ENCODE measurements around the gene KIF6.
"Not testable (repeated sequence)": the region's sequence is repeated elsewhere in the genome, so short reads cannot be mapped to it uniquely, and the experiment has no call there.

KIF6 gene

DNA sequence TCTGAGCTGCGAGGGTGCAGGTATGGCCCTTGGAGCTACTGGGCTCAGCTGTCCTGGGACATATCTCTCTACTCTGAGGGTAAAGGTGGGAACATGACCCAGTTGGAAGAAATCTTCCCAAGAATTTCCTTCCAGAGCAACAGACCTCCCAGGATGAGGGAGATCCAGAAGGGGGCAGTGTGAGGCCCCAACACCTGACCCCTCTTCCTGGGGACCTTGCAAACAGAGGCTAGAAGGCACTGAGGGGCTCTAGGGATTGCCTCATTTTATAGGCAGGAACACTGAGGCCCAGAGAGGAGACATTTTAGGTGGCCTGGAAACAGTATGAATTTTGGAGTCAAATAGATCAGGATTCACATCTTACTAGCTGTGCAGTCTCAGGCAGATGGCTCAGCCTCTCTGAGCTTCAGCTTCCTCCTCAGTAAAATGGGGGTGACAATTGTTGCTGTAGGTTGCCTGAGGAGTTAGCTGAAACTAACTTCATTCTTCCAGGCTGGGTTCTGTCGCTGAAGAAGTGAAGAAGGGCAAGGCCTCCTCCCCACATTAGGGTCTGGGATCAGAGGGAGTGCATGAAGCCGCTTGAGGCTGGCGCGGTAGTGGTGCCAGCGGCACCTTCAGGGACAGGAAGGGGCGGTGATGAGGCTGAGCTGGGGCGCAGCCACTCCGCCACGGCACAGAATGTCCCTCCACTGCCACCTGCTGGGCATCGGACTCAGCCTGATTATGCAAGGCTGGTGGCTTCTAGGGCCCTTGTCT, 422.4 kb downstream of the KIF6 start:
- DNase-seq = peak; percentile 91

DNA sequence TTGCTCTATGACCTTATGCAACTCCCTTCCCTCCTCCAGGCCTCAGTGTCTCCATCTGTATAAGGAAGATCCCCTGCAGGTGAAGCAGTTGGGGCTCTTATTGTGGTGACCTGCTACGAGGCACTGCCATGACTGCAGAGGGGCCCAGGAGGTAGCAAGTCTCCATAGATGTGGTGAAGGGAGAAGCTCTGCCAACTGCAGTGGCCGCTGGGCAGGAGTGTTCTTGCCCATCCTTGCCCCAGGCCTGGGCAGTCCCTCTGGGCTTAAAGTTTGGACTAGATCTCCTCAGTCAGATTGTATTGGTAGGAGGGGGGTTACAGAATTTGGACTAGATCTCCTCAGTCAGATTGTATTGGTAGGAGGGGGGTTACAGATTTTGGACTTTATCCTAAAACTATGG, 423.2 kb downstream of the KIF6 start:
- no peak for DNase-seq

DNA sequence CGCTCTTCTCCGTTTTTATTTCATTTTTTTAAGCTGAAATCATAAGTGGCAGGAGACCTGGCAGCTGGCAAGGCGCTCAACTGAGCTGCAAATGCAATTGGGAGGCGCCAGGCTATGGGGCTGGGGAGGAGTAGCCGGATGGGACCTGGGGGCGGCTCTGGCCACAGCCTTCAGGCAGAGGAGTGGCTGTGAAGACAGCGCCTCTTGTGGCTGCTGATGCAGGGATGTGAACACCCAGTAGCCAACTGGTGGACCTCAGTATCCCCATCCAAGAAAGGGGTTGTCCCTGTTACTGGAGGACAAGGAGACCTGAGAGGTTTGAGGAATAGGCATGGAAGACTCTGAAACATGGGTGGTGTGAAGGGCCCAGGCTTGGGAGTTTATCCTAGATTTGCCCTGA, 423.6 kb downstream of the KIF6 start:
- DNase-seq = no peak

DNA sequence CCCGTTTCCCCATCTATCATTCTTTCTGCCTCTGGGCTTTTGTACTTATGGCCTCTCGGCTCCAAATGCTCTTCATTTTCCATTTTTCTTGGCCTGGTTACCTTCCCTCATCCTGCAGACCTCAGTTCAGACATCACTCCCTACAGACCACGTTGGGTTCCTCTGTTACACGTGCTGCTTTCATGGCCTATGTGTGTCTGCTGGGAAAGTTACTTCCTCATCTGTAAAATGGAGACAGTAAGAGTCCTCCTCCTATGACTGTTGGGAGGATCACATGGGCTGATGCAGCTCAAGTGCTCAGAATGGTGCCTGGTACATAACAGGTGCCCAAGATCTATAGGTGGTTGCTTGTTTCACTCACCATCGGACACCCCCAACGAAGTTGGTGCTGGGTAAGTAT, 424.5 kb downstream of the KIF6 start:
- DNase-seq = no peak

DNA sequence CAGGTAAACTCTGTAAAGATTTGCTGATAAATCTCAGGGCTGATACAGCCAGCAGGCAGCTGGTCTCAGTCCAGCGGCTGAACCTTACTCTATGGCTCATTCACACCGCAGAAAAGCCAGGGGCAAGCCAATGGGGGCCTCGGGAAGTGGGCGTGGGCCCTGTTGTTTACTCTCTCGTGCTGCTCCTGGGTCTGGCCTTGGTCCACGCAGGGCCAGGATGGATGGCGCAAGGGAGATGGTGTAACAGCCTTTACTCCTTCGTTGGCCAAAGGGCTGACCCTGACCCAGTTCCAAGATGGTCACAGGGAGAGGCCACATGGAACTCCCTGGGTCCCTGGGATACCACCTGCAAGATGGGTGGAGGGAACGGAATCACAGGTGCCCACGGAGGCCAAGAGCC, 427.1 kb downstream of the KIF6 start:
- DNase-seq = no peak

DNA sequence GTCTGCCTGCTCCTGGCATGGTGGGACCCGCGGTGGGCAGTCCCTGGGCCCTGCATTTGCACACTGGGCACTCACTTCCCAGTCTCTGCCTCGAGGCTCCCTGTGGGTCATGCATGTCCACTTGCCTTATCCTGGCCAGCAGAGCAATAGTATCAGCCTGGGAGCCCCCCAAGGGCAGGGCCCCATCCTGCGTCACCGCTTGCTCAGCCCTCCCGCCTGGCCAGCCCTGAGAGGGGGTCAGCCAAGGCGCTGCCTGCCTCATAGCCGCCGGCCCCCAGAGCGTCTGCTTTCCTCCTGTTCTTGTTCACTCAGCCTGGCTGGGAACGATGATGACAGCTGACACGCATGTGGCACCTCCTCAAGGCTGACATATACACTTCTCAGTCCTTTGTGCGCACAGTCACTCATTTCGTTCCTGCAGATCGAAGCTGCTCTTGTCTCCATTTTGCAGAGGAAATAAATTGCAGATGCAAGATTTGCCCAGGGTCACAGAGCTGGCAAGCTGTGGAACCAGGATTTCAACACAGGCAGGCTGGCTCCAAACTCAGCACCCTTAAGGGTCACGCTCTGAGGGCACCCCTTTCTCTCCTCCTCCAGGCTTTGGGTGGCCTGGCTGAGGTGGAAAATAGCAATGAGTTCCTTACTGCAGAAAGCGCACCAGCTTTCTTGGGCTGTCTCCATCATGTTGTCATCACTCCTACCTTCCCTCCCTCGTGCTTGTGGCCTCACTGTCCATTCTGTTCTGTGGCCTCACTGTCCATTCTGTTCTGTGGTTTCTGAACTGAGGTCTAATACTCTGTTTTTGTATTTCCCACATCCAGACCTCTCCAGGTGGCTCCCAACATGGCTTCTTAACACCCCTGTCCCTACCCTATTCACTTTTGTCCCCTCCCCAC, 428.2 kb downstream of the KIF6 start:
- DNase-seq = no peak

DNA sequence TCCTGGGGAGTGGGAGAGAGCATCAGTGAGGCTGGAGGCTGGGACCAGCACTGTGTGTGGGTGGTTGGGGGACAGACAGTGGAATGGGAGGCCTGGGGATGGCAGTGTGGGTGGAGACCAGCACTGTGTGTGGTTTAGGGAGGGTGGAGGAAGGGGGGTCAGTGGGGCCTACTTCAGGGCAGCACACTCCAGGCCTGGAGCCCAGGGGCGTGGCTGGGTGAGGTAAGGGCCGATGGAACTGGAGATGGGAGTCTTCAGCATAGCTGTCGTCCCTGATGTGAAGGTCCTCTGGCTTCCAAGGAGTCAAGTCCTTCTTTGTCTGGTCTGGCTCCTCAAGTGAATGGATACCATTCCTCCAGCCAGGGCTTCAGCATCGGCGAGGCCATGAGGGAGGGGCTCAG, 429.6 kb downstream of the KIF6 start:
- DNase-seq = no peak

DNA sequence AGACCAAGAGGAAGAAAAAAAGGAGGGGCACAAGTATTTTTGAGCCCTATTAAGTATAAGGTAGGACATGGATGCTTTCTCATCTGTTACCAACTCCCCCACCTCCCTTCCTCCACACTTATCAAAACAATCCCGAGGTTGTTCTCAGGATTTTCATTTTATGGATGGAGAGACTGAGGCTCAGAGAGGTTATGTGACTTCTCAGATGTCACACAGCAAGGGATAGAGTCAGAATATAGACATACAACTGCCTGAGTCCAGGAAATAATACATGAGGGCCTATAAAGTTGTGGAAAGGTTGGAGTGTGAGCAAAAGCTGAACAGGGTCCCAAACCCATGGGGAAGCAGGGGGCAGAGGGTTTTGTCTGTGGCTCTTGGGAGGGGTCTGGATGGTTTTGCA, 430.3 kb downstream of the KIF6 start:
- no peak for DNase-seq

DNA sequence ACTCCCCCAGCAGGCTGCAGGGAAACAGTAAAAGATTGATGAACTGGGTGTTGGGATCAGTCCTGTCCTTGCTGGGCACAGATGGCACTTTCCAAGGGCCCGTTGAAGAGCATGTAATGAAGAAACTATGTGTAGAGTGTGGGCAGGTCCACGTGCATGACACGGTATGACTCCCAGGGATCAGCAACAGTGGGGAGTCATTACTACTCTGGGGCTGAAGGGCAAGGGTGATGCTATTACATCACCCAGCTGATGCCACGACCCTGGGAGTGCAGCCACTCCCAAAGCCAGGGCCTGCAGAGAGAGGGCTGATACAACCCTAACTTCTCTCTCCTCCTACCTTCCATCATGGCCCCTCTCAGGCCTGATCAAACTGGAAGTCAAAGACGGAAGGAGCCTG, 431.1 kb downstream of the KIF6 start:
- no peak for DNase-seq

DNA sequence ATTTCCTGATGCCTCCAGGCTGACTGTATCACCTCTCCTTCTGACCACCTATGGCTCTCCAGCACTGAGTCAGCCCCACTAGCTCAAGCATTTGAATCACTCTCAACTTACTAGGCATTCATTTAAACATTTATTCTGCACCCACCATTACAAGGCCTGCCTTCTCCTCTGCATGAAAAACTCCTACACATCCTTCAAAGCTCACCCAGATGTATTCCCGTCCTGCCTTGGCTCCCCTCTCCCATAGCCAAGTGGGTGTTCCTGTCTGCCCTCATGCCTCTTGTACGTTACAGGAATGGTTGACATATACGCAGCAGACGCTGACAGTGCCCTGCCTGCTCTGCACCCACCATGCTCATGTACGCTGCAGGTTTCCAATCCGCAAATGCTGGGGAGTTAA, 432.6 kb downstream of the KIF6 start:
- no peak for DNase-seq

DNA sequence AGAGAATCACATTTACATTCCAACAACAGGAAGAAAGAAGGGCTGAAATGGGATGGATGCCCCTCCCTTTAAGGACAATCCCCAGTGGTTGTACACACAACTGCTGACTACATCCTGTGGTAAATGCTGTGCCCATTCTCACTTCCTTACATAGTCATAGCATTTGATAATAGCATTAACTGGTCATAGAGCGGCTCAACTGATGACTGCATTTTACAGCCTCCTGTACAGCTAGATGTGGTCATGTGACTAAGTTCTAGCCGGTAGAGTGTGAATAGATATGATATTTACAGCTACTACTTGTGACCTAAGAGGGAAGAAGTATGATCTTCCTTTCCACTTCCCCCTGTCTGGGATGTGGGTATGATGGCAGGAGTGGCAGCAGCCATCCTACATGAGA, 435.7 kb downstream of the KIF6 start:
- no peak for DNase-seq

DNA sequence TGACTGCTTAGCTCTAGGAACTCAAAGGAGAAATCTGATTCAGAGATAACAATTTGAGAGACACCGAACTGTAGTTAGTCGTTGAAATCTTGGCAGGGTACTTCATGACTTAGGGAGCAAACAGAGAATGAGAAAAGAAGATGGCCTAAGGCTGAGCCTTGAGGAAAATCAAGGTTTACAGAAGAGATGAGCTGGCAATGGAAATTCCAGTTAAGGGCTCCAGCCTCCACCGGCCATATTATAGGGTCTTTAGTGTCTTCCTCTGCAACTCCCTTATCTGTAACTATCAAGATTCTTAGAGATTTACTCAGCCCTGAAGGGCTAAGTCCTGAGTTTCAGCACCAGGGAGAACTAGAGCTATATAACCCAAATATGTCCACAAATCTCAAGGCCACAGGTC, 437.6 kb downstream of the KIF6 start:
- no peak for DNase-seq

DNA sequence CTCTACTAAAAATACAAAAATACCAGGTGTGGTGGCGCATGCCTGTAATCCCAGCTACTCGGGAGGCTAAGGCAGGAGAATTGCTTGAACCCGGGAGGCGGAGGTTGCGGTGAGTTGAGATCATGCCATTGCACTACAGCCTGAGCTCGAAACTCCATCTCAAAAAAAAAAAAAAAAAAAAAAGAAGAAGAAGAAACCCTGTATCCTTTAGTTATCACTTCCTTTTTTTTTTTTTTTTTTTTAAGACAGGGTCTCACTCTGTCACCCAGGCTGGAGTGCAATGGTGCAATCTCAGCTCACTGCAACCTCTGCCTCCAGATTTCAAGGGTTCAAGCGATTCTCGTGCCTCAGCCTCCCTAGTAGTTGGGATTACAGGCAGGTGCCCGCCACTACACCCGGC, 438.6 kb downstream of the KIF6 start:
- not testable (repeated sequence) for DNase-seq

DNA sequence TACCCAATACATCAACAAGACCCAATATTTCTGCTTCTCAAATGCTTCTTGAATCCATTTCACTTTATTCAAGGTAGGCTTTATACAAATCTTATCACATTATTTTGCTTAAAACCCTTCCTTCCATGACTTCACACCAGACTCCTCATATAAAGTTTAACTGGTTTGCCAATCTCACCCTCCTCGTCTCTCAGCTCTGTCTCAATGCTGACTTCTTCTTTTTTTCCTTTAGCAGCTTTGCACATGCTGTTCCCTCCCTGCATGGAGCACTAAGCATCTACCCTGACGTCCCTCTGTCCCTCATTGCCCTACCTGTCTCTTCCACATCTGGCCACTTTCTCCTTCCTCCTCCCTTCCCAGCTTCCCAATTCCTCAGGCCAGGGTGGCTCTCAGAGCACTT, 442.4 kb downstream of the KIF6 start:
- no peak for DNase-seq

DNA sequence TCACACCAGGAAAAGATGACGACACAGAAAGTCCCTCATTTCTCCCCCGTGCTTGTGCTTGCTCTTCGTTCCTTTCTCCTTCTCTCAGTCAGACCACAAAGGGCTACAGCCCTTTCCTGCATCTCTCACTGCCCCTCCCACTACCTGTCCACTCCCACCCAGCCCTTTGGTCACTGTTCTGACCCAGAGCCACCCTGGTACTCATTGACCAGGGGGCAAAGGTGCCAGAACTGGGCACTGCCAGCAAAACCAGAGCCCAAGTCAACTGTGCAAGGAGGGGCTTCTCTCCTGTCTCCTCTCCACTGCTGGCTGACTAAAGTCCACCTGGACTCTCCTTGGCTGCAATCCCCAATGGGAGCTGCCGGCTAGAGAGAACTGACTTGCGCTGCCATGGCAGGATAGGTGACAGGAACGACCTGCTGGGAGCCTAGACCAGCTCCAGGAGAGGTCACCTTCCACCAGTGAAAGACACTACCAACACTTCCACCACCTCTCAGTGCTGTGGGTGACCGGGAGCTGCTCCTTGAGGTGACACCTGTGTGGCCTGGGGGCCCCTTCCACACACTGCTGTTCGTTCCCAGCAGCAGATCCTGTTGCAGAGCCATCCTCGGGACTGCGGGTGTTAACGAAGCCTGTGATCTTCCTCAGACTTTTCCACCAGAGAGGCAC, 443.8 kb downstream of the KIF6 start:
- no peak for DNase-seq

DNA sequence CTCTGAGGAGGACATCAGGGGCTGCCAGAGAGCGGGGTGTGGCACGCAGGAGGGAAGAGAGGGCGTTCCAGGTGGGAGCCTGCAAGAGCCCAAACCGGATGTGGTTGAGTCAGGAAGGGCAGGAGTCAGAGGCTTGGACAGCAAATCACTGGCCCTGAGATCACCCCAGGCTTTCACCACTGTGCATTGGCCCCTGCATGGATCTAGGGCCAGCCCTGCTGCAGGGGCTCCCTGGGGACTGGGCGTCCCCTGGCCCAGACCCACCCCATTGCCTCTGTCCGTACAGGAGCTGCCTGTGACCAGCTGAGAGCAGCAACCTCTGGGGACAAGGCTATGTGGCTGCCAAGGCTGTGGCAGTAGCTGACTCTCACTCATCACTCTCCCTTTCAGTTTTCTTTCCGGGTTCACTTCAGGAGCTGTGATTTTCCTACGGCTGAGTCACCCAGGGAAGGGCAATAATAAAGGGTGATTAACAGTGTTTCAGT, 444.9 kb downstream of the KIF6 start:
- no peak for DNase-seq
